Astrocyte (in vitro differentiated cells and primary cell): ENCODE measurements around the gene WDR20. TPM values are rescaled to one million over a fixed set of nuclear protein-coding genes. Genes with fewer than 3 reads are reported as not detected.

ENCODE experiments used
- DNase-seq: peaks from one replicate; pipeline ENCODE4 v3.0.0-alpha.2; 2010; ENCODE audit warnings: low read depth
- FAIRE-seq: peaks from 2 replicates; lab custom pipeline; 2011; peaks lifted over from hg19 to GRCh38; lab: Jason Lieb, UNC
- H2AFZ ChIP-seq: 2 replicates; pipeline ENCODE4 v1.6.0; 2012; ENCODE audit warnings: low read depth, low read length, inconsistent platforms
- H3K27ac ChIP-seq: 2 replicates; pipeline ENCODE4 v1.5.1; 2011; ENCODE audit warnings: low read depth, low read length, inconsistent platforms
- H3K27me3 ChIP-seq: 2 replicates; pipeline ENCODE4 v1.6.0; 2011; ENCODE audit warnings: low read length, inconsistent platforms; ENCODE audit not compliant: insufficient read depth
- H3K36me3 ChIP-seq: 2 replicates; pipeline ENCODE4 v1.5.1; 2011; ENCODE audit warnings: low read length, inconsistent platforms; ENCODE audit not compliant: insufficient read depth
- H3K4me1 ChIP-seq: 2 replicates; pipeline ENCODE4 v1.5.1; 2011; ENCODE audit warnings: low read length, inconsistent platforms; ENCODE audit not compliant: insufficient read depth
- H3K4me2 ChIP-seq: 2 replicates; pipeline ENCODE4 v1.6.0; 2012; ENCODE audit warnings: low read length, inconsistent platforms
- H3K4me3 ChIP-seq: 2 replicates; pipeline ENCODE4 v1.5.1; 2011; ENCODE audit warnings: low read depth, mild to moderate bottlenecking, low read length, inconsistent platforms; ENCODE audit not compliant: insufficient read depth
- H3K79me2 ChIP-seq: 2 replicates; pipeline ENCODE4 v1.6.0; 2012; ENCODE audit warnings: mild to moderate bottlenecking, low read length, inconsistent platforms; ENCODE audit not compliant: insufficient read depth
- H3K9ac ChIP-seq: 2 replicates; pipeline ENCODE4 v1.6.0; 2012; ENCODE audit warnings: mild to moderate bottlenecking, low read length, inconsistent platforms
- H3K9me3 ChIP-seq: 2 replicates; pipeline ENCODE4 v1.5.1; 2012; ENCODE audit warnings: low read depth, mild to moderate bottlenecking, low read length, inconsistent platforms; ENCODE audit not compliant: insufficient read depth
- H4K20me1 ChIP-seq: 2 replicates; pipeline ENCODE4 v1.6.0; 2012; ENCODE audit warnings: low read length, inconsistent platforms; ENCODE audit not compliant: insufficient read depth
- H3K27ac Mint-ChIP-seq: one replicate; pipeline ENCODE4 v1.8.0; 2021; ENCODE audit warnings: mild to moderate bottlenecking, mixed read lengths; ENCODE audit not compliant: unreplicated experiment
- H3K27me3 Mint-ChIP-seq: one replicate; pipeline ENCODE4 v1.8.0; 2021; ENCODE audit warnings: low read depth, mixed read lengths; ENCODE audit not compliant: unreplicated experiment
- H3K36me3 Mint-ChIP-seq: one replicate; pipeline ENCODE4 v1.8.0; 2021; ENCODE audit warnings: low read depth, mixed read lengths; ENCODE audit not compliant: unreplicated experiment
- H3K4me1 Mint-ChIP-seq: one replicate; pipeline ENCODE4 v1.8.0; 2021; ENCODE audit warnings: low read depth, mixed read lengths; ENCODE audit not compliant: unreplicated experiment
- H3K4me3 Mint-ChIP-seq: one replicate; pipeline ENCODE4 v1.8.0; 2021; ENCODE audit warnings: mild to moderate bottlenecking, moderate library complexity, mixed read lengths; ENCODE audit not compliant: unreplicated experiment
- H3K9me3 Mint-ChIP-seq: one replicate; pipeline ENCODE4 v1.8.0; 2021; ENCODE audit warnings: mild to moderate bottlenecking, mixed read lengths; ENCODE audit not compliant: unreplicated experiment
- CTCF ChIP-seq: IDR thresholded peaks from 2 replicates; pipeline ENCODE4 v1.5.1; 2011; ENCODE audit warnings: low read depth, mild to moderate bottlenecking, inconsistent platforms, low read length, moderate library complexity; ENCODE audit not compliant: insufficient read depth
- EZH2 ChIP-seq: IDR thresholded peaks from 2 replicates; pipeline ENCODE4 v1.6.1; 2012; ENCODE audit warnings: mild to moderate bottlenecking, low read length, inconsistent platforms; ENCODE audit not compliant: insufficient read depth
- total RNA-seq: library from RNA; stranded (reverse); gene quantifications from 2 replicates; pipeline ENCODE4 v1.2.1, GENCODE V29; 2021

WDR20 gene
- total RNA-seq, 1 donor from 2014 or later = 23.6 TPM

- H3K27me3 Mint-ChIP-seq = peaks cover 2% of the 10 kb centered on the region
- H3K79me2 ChIP-seq = no peaks in the 10 kb centered on the region
- FAIRE-seq (no peak), DNase-seq (no peak)
- peaks cover 10% of the 10 kb centered on the region for H3K9me3 Mint-ChIP-seq
- H2AFZ ChIP-seq = no peak overlapping the region
- H4K20me1 ChIP-seq = no peaks in the 10 kb centered on the region
- no peaks in the 10 kb centered on the region for H3K36me3 ChIP-seq
- no peak overlapping the region for H3K9ac ChIP-seq
- no peak overlapping the region for H3K4me2 ChIP-seq
- no peaks in the 10 kb centered on the region for H3K4me1 ChIP-seq
- H3K27ac ChIP-seq = no peak overlapping the region
- H3K4me3 Mint-ChIP-seq = no peak overlapping the region
- no peaks in the 10 kb centered on the region for H3K9me3 ChIP-seq
- no peak for TF ChIP-seq EZH2
- TF ChIP-seq CTCF = no peak
- no peak overlapping the region for H3K27ac Mint-ChIP-seq
- H3K27me3 ChIP-seq = no peaks in the 10 kb centered on the region
- peaks cover 4% of the 10 kb centered on the region for H3K36me3 Mint-ChIP-seq
- no peak overlapping the region for H3K4me3 ChIP-seq
- H3K4me1 Mint-ChIP-seq = no peaks in the 10 kb centered on the region
Measured at GRCh38 chr14:102111101-102111500, 28.6 kb upstream of the WDR20 start.

GRCh38 chr14:102116361-102117180 lies 23.1 kb upstream of the WDR20 start:
- Histone ChIP-seq H3K36me3 (no peaks in the 10 kb centered on the region), H4K20me1 (no peaks in the 10 kb centered on the region), H3K4me1 (no peaks in the 10 kb centered on the region), H2AFZ (no peak overlapping the region), H3K9me3 (peaks cover 7% of the 10 kb centered on the region), H3K4me3 (no peak overlapping the region), H3K27ac (no peak overlapping the region), H3K27me3 (no peaks in the 10 kb centered on the region), H3K9ac (no peak overlapping the region), H3K79me2 (no peaks in the 10 kb centered on the region), H3K4me2 (no peak overlapping the region)
- TF ChIP-seq CTCF (no peak), EZH2 (no peak)
- Mint-ChIP-seq H3K36me3 (no peaks in the 10 kb centered on the region), H3K9me3 (peaks cover 2% of the 10 kb centered on the region), H3K4me3 (no peak overlapping the region), H3K4me1 (no peaks in the 10 kb centered on the region), H3K27me3 (no peaks in the 10 kb centered on the region), H3K27ac (no peak overlapping the region)
- FAIRE-seq = no peak
- DNase-seq = no peak

GRCh38 chr14:102117852-102118251 lies 21.8 kb upstream of the WDR20 start:
- Mint-ChIP-seq H3K36me3 (no peaks in the 10 kb centered on the region), H3K27me3 (no peaks in the 10 kb centered on the region), H3K4me3 (no peak overlapping the region), H3K27ac (no peak overlapping the region), H3K4me1 (no peaks in the 10 kb centered on the region), H3K9me3 (no peaks in the 10 kb centered on the region)
- Histone ChIP-seq H4K20me1 (no peaks in the 10 kb centered on the region), H3K79me2 (no peaks in the 10 kb centered on the region), H2AFZ (no peak overlapping the region), H3K4me2 (no peak overlapping the region), H3K9ac (no peak overlapping the region), H3K36me3 (no peaks in the 10 kb centered on the region), H3K9me3 (peaks cover 7% of the 10 kb centered on the region), H3K4me1 (no peaks in the 10 kb centered on the region), H3K27me3 (no peaks in the 10 kb centered on the region), H3K27ac (no peak overlapping the region), H3K4me3 (no peak overlapping the region)
- TF ChIP-seq CTCF (no peak), EZH2 (no peak)
- FAIRE-seq (no peak), DNase-seq (no peak)
